ENCODE data around the gene DNMT3L. TPM values are rescaled to one million over a fixed set of nuclear protein-coding genes. Genes with fewer than 3 reads are reported as not detected.

Gene DNMT3L
- total RNA-seq, 1 experiment from 2014 or later: not detected

GRCh38 chr21:44258056-44258725, 3.5 kb downstream of the DNMT3L start:
- DNase-seq (ENCODE audit: low spot score) (no peak), ATAC-seq (no peak)
- no peaks in the 10 kb centered on the region for H3K4me1 Mint-ChIP-seq
- no peaks in the 10 kb centered on the region for H3K27me3 Mint-ChIP-seq (ENCODE audit: low read depth)
- TF ChIP-seq ZNF317 (CRISPR knock-in tag; IDR thresholded peaks at IDR 0.05; ENCODE audit: borderline replicate concordance, low read depth) (no peak), ZNF532 (CRISPR knock-in tag; IDR thresholded peaks at IDR 0.05; ENCODE audit: borderline replicate concordance) (no peak), ERG (CRISPR knock-in tag; IDR thresholded peaks at IDR 0.05) (no peak), AR (CRISPR knock-in tag; IDR thresholded peaks at IDR 0.05) (no peak), GABPB1 (CRISPR knock-in tag; IDR thresholded peaks at IDR 0.05) (no peak)
- CTCF ChIA-PET: interaction anchor here (1.4 kb wide), 1 partner anchor 39 kb away, joined by 4 read pairs; no protein-coding TSS in a partner anchor
- H3K4me3 Mint-ChIP-seq: no peak overlapping the region
- no peak overlapping the region for H3K27ac Mint-ChIP-seq
- POLR2A ChIA-PET: interaction anchor here (0.5 kb wide), 1 partner anchor 757 kb away, joined by 4 read pairs; no protein-coding TSS in a partner anchor
- no peaks in the 10 kb centered on the region for H3K9me3 Mint-ChIP-seq
- no peaks in the 10 kb centered on the region for H3K36me3 Mint-ChIP-seq

- TF ChIP-seq NR3C1 (CRISPR knock-in tag; conservative IDR thresholded peaks at IDR 0.05; ENCODE audit: low read depth) (no peak), CTCF (IDR thresholded peaks at IDR 0.05) (no peak), OVOL2 (CRISPR knock-in tag; IDR thresholded peaks at IDR 0.05; ENCODE audit: borderline replicate concordance) (no peak), ETV6 (CRISPR knock-in tag; IDR thresholded peaks at IDR 0.05) (no peak), NFE2L1 (CRISPR knock-in tag; IDR thresholded peaks at IDR 0.05) (no peak), EMX1 (CRISPR knock-in tag; IDR thresholded peaks at IDR 0.05) (no peak), ZNF423 (CRISPR knock-in tag; IDR thresholded peaks at IDR 0.05) (no peak), JAZF1 (CRISPR knock-in tag; IDR thresholded peaks at IDR 0.05) (no peak), IRF2 (CRISPR knock-in tag; IDR thresholded peaks at IDR 0.05; ENCODE audit: borderline replicate concordance, low read depth) (no peak), ATF1 (CRISPR knock-in tag; IDR thresholded peaks at IDR 0.05) (no peak)
- TF ChIP-seq, protein P1, sequence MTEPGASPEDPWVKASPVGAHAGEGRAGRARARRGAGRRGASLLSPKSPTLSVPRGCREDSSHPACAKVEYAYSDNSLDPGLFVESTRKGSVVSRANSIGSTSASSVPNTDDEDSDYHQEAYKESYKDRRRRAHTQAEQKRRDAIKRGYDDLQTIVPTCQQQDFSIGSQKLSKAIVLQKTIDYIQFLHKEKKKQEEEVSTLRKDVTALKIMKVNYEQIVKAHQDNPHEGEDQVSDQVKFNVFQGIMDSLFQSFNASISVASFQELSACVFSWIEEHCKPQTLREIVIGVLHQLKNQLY (CRISPR knock-in tag; IDR thresholded peaks at IDR 0.05): no peak
- TF ChIP-seq, protein P2, sequence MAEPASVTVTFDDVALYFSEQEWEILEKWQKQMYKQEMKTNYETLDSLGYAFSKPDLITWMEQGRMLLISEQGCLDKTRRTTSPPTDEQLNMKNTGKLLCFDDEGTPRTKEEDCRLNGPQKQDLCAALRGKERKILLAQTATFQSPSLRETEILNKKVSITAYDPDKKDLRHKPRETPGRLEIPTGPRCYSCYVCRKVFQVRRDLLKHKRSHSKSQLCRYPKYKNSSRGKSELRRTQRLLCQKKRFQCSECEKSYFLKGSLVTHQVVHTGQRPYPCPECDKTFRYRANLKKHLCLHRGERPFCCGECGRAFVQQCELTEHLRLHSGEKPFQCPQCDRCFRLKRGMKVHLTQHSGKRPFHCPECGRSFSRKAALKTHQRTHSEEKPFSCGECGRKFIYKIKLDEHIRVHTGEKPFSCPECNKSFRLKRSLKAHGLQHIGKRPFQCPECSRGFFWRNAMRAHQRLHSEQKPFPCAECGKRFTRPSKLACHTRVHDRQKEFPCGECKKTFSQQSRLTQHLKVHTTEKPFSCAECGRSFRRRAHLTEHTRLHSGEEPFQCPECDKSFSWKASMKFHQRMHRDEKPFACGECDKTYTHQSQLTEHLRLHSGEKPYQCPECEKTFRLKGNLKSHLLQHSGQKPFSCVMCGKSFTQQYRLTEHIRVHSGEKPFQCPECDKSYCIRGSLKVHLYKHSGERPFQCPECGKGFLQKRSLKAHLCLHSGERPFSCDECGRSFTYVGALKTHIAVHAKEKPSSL (CRISPR knock-in tag; conservative IDR thresholded peaks at IDR 0.05): no peak
- H3K36me3 Mint-ChIP-seq: no peaks in the 10 kb centered on the region
- DNase-seq (ENCODE audit: low spot score) (peak; percentile 8), ATAC-seq (no peak)
- ChIA-PET POLR2A (no interaction called here), CTCF (no interaction called here)
- no peaks in the 10 kb centered on the region for H3K27me3 Mint-ChIP-seq (ENCODE audit: low read depth)
- H3K27ac Mint-ChIP-seq: no peak overlapping the region
- H3K4me3 Mint-ChIP-seq: no peak overlapping the region
- H3K9me3 Mint-ChIP-seq: no peaks in the 10 kb centered on the region
- H3K4me1 Mint-ChIP-seq: no peaks in the 10 kb centered on the region
Measured at GRCh38 chr21:44255511-44255981, 6.2 kb downstream of the DNMT3L start.

Measured in WTC11 (cell line).